Hypothalamus (tissue), 51 donors: ENCODE results near the gene GRID2IP.
"Not testable (repeated sequence)": the region's sequence is repeated elsewhere in the genome, so short reads cannot be mapped to it uniquely, and the experiment has no call there.

ENCODE experiments used
- DNase-seq, 51 donors: peaks; one replicate each; lab custom pipeline; 2025; lab: John Stamatoyannopoulos, UW

The GRID2IP gene

GRCh38 chr7:6453734-6454133 lies 97.5 kb downstream of the GRID2IP start:
- no peak for DNase-seq

- no peak for DNase-seq
These were observed 100.0 kb downstream of the GRID2IP start for GRCh38 chr7:6451224-6451705.

GRCh38 chr7:6450591-6450990 lies 100.7 kb downstream of the GRID2IP start:
- DNase-seq, result not testable (repeated sequence)

- DNase-seq, result not testable (repeated sequence)
These were observed 101.4 kb downstream of the GRID2IP start for GRCh38 chr7:6449884-6450283.

DNA sequence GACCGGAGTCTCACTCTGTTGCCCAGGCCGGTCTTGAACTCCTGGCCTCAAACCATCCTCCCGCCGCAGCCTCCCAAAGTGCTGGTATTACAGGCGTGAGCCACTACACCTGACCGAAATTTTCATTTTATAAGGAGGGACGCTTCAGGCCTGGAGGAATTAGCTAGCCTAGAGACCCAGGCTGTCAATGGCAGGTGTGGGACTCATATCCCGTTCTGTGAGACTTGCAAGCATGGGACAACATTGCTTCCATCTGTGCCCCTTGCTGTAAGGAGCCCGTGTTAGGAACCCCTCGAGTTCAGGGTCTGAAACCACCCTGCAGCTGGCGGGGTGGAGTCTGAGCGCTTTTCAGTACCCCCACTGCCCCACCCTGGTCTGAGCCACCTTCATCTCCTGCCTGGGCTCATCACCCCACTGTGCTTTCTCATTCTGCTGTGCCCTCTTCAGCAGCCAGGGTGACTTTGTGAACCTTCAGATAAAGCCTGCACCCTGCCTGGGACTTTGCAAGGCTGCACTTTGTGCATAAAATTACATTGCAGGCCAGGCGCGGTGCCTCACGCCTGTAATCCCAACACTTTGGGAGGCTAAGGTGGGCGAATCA lies 102.2 kb downstream of the GRID2IP start:
- no peak for DNase-seq

GRCh38 chr7:6447581-6448199 lies 103.6 kb downstream of the GRID2IP start, which contains the start of gene DAGLB:
Gene DAGLB (minus strand): TSS chr7:6447954. CDS start chr7:6447842, 112 bp downstream.
- DNase-seq, result peak; percentile 41 to 94 (median 79)
